Parathyroid adenoma (tissue), 2 donors: ENCODE measurements around the gene TM4SF20.
"Not testable (repeated sequence)": the region's sequence is repeated elsewhere in the genome, so short reads cannot be mapped to it uniquely, and the experiment has no call there.

Source experiments
- H2AFZ ChIP-seq: fragments of 300-600 bp; sonication (generic); one replicate; pipeline ENCODE4 v1.7.0; 2017; ENCODE audit warnings: antibody characterized with exemption, mild to moderate bottlenecking
- H3K27ac ChIP-seq: fragments of 300-600 bp; sonication (generic); one replicate; pipeline ENCODE4 v1.7.0; 2017
- H3K27me3 ChIP-seq: fragments of 300-600 bp; sonication (generic); one replicate; pipeline ENCODE4 v1.7.0; 2017; ENCODE audit warnings: low read length; ENCODE audit not compliant: control insufficient read depth, insufficient read depth
- H3K36me3 ChIP-seq: fragments of 300-600 bp; sonication (generic); one replicate; pipeline ENCODE4 v1.7.0; 2017; ENCODE audit warnings: low read length; ENCODE audit not compliant: control insufficient read depth, insufficient read depth
- H3K4me1 ChIP-seq: fragments of 300-600 bp; sonication (generic); one replicate; pipeline ENCODE4 v1.7.0; 2017; ENCODE audit warnings: control low read depth
- H3K4me2 ChIP-seq: fragments of 300-600 bp; sonication (generic); one replicate; pipeline ENCODE4 v1.7.0; 2017; ENCODE audit warnings: low read length
- H3K4me3 ChIP-seq: fragments of 300-600 bp; sonication (generic); one replicate; pipeline ENCODE4 v1.7.0; 2017; ENCODE audit warnings: low read depth, low read length
- H3K79me2 ChIP-seq: fragments of 300-600 bp; sonication (generic); one replicate; pipeline ENCODE4 v1.7.0; 2017; ENCODE audit warnings: control low read depth
- H3K9ac ChIP-seq: fragments of 300-600 bp; sonication (generic); one replicate; pipeline ENCODE4 v1.7.0; 2017; ENCODE audit warnings: mild to moderate bottlenecking
- H3K9me3 ChIP-seq: fragments of 300-600 bp; sonication (generic); one replicate; pipeline ENCODE4 v1.7.0; 2017; ENCODE audit warnings: low read length; ENCODE audit not compliant: control insufficient read depth
- CTCF ChIP-seq: fragments of 300-600 bp; sonication (generic); IDR thresholded peaks from one replicate; pipeline ENCODE4 v1.7.0; 2017; ENCODE audit warnings: antibody characterized with exemption, mild to moderate bottlenecking
- donor health status: primary hyperparathyroidism.

Gene TM4SF20

GRCh38 chr2:227368574-227368973, 10.5 kb downstream of the TM4SF20 start:
- TF ChIP-seq CTCF = no peak

GRCh38 chr2:227367427-227367795, 11.7 kb downstream of the TM4SF20 start:
- Histone ChIP-seq H3K79me2 (no peaks in the 10 kb centered on the region), H3K36me3 (no peaks in the 10 kb centered on the region), H2AFZ (no peak overlapping the region), H3K4me3 (no peak overlapping the region), H3K27me3 (no peaks in the 10 kb centered on the region), H3K9ac (no peak overlapping the region), H3K4me2 (no peak overlapping the region), H3K9me3 (no peaks in the 10 kb centered on the region), H3K27ac (no peak overlapping the region), H3K4me1 (no peaks in the 10 kb centered on the region)
- TF ChIP-seq CTCF = no peak

More at GRCh38 chr2:227368574-227368973, 10.5 kb downstream of the TM4SF20 start:
- Histone ChIP-seq H3K9ac (no peak overlapping the region), H3K27ac (no peak overlapping the region), H3K36me3 (no peaks in the 10 kb centered on the region), H3K4me2 (no peak overlapping the region), H2AFZ (no peak overlapping the region), H3K9me3 (no peaks in the 10 kb centered on the region), H3K27me3 (no peaks in the 10 kb centered on the region), H3K4me1 (no peaks in the 10 kb centered on the region), H3K79me2 (no peaks in the 10 kb centered on the region), H3K4me3 (no peak overlapping the region)

GRCh38 chr2:227366769-227367426, 12.2 kb downstream of the TM4SF20 start:
- Histone ChIP-seq H3K27me3 (no peaks in the 10 kb centered on the region), H3K36me3 (no peaks in the 10 kb centered on the region), H3K9me3 (no peaks in the 10 kb centered on the region), H3K9ac (no peak overlapping the region), H3K4me2 (no peak overlapping the region), H3K4me1 (no peaks in the 10 kb centered on the region), H3K79me2 (no peaks in the 10 kb centered on the region), H3K27ac (no peak overlapping the region), H3K4me3 (no peak overlapping the region), H2AFZ (no peak overlapping the region)
- TF ChIP-seq CTCF = no peak

GRCh38 chr2:227365833-227366232, 13.3 kb downstream of the TM4SF20 start:
- no peak overlapping the region for H3K4me2 ChIP-seq
- no peak overlapping the region for H3K4me3 ChIP-seq
- H2AFZ ChIP-seq = no peak overlapping the region
- H3K36me3 ChIP-seq = no peaks in the 10 kb centered on the region
- no peak for TF ChIP-seq CTCF
- H3K9me3 ChIP-seq = no peaks in the 10 kb centered on the region
- H3K9ac ChIP-seq = no peak overlapping the region
- H3K4me1 ChIP-seq = no peaks in the 10 kb centered on the region
- no peaks in the 10 kb centered on the region for H3K27me3 ChIP-seq
- H3K79me2 ChIP-seq = no peaks in the 10 kb centered on the region
- H3K27ac ChIP-seq = no peak overlapping the region

- H3K36me3 ChIP-seq, H3K4me3 ChIP-seq, H3K9me3 ChIP-seq, H3K9ac ChIP-seq, H3K4me1 ChIP-seq, H2AFZ ChIP-seq, H3K27ac ChIP-seq, H3K4me2 ChIP-seq, H3K79me2 ChIP-seq, H3K27me3 ChIP-seq: not testable (repeated sequence)
These were observed 14.4 kb downstream of the TM4SF20 start for GRCh38 chr2:227364585-227365263.
